ENCODE data around the gene CDK19. TPM values are rescaled to one million over a fixed set of nuclear protein-coding genes. Genes with fewer than 3 reads are reported as not detected.

Gene CDK19
- polyA plus RNA-seq, 1 donor (not counting 4 experiments of a cell fraction or from before 2014, with no cell fraction given): 6.4 TPM

DNA sequence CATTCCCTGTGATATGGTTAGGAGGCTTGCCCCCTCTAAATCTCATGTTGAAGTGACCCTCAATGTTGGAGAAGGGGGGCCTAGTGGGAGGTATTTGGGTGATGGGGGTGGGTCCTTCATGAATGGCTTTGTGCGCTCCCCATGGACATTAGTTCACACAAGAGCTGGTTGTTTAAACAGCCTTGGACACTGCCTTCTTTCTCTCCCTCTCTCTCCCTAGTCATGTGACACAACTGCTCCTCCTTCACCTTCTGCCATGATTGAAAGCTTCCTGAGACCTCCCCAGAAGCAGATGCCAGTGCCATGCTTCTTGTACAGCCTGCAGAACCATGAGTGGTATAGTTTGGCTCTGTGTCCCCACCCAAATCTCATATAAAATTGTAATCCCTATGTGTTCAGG lies 221.6 kb downstream of the CDK19 start:
- no peak for FAIRE-seq
- Histone ChIP-seq H3K27ac (ENCODE audit: control insufficient read depth, insufficient read depth, low read length) (no peak overlapping the region), H3K9ac (ENCODE audit: control insufficient read depth, extremely low read depth, insufficient read depth, low read length) (no peak overlapping the region), H3K79me2 (ENCODE audit: control insufficient read depth, insufficient read depth, low read length) (no peaks in the 10 kb centered on the region), H3K36me3 (ENCODE audit: control insufficient read depth in 2 of 2, extremely low read depth in 1 of 2, insufficient read depth in 2 of 2, low read length in 2 of 2) (no peaks in the 10 kb centered on the region), H4K20me1 (ENCODE audit: control insufficient read depth, extremely low read depth, insufficient read depth, low read length) (no peaks in the 10 kb centered on the region), H3K4me2 (ENCODE audit: control insufficient read depth, extremely low read depth, insufficient read depth, low read depth, low read length) (no peak overlapping the region), H2AFZ (ENCODE audit: control insufficient read depth, low read length) (no peak overlapping the region), H3K9me3 (ENCODE audit: control insufficient read depth, low read depth, low read length) (no peaks in the 10 kb centered on the region), H3K4me3 (ENCODE audit: control insufficient read depth in 2 of 3, extremely low read depth in 1 of 3, insufficient read depth in 2 of 3, low read depth in 1 of 3, low read length in 3 of 3) (no peak overlapping the region), H3K9me1 (ENCODE audit: control insufficient read depth, extremely low read depth, insufficient read depth, low read length) (no peaks in the 10 kb centered on the region), H3K27me3 (ENCODE audit: control insufficient read depth, extremely low read depth, insufficient read depth, low read length) (no peaks in the 10 kb centered on the region), H3K4me1 (ENCODE audit: control insufficient read depth, extremely low read depth, insufficient read depth, low read length) (no peaks in the 10 kb centered on the region)
- DNase-seq (ENCODE audit: low read depth, low spot score): no peak
- TF ChIP-seq, protein P1, sequence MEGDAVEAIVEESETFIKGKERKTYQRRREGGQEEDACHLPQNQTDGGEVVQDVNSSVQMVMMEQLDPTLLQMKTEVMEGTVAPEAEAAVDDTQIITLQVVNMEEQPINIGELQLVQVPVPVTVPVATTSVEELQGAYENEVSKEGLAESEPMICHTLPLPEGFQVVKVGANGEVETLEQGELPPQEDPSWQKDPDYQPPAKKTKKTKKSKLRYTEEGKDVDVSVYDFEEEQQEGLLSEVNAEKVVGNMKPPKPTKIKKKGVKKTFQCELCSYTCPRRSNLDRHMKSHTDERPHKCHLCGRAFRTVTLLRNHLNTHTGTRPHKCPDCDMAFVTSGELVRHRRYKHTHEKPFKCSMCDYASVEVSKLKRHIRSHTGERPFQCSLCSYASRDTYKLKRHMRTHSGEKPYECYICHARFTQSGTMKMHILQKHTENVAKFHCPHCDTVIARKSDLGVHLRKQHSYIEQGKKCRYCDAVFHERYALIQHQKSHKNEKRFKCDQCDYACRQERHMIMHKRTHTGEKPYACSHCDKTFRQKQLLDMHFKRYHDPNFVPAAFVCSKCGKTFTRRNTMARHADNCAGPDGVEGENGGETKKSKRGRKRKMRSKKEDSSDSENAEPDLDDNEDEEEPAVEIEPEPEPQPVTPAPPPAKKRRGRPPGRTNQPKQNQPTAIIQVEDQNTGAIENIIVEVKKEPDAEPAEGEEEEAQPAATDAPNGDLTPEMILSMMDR (optimal IDR thresholded peaks at IDR 0.05 in 1 of 3, IDR thresholded peaks at IDR 0.05 in 1 of 3, conservative IDR thresholded peaks at IDR 0.05 in 1 of 3; ENCODE audit: extremely low read depth in 1 of 3, insufficient read depth in 2 of 3, low read length in 3 of 3): no peak
- dilution Hi-C loops (cut with MboI; ENCODE audit: extremely low pct_ligation_motif_present, low sequenced_read_pairs): no loop called here

DNA sequence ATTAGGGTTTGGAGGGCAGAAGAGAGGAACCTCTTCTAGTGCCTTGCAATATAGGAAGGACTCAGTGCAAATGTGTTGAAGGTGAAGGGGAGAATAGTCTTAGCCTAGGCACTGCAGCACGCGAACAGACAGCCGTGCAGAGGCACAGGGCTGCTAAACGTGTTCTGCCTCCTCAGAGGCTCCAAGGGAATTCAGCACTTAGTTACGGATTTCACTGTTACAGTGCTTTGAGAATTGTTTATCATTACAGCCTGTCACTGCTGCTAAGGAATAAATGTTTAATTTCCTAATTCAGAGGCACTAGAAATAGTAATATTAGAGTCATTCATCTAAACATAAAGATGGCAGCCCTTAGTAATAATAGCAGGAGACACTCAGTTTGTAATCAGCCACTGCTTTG lies 222.5 kb downstream of the CDK19 start:
- no peak overlapping the region for H2AFZ ChIP-seq (ENCODE audit: control insufficient read depth, low read length)
- FAIRE-seq: no peak
- H4K20me1 ChIP-seq (ENCODE audit: control insufficient read depth, extremely low read depth, insufficient read depth, low read length): no peaks in the 10 kb centered on the region

More for the DNA sequence above, 222.5 kb downstream of the CDK19 start:
- dilution Hi-C loops (cut with MboI; ENCODE audit: extremely low pct_ligation_motif_present, low sequenced_read_pairs): no loop called here
- no peaks in the 10 kb centered on the region for H3K27me3 ChIP-seq (ENCODE audit: control insufficient read depth, extremely low read depth, insufficient read depth, low read length)
- no peak overlapping the region for H3K27ac ChIP-seq (ENCODE audit: control insufficient read depth, insufficient read depth, low read length)
- H3K4me3 ChIP-seq (ENCODE audit: control insufficient read depth in 2 of 3, extremely low read depth in 1 of 3, insufficient read depth in 2 of 3, low read depth in 1 of 3, low read length in 3 of 3): no peak overlapping the region
- TF ChIP-seq, protein P1 (optimal IDR thresholded peaks at IDR 0.05 in 1 of 3, IDR thresholded peaks at IDR 0.05 in 1 of 3, conservative IDR thresholded peaks at IDR 0.05 in 1 of 3; ENCODE audit: extremely low read depth in 1 of 3, insufficient read depth in 2 of 3, low read length in 3 of 3): no peak
- no peak for TF ChIP-seq EZH2 (IDR thresholded peaks at IDR 0.05; ENCODE audit: low read length)
- H3K79me2 ChIP-seq (ENCODE audit: control insufficient read depth, insufficient read depth, low read length): no peaks in the 10 kb centered on the region
- no peaks in the 10 kb centered on the region for H3K9me1 ChIP-seq (ENCODE audit: control insufficient read depth, extremely low read depth, insufficient read depth, low read length)
- no peaks in the 10 kb centered on the region for H3K36me3 ChIP-seq (ENCODE audit: control insufficient read depth in 2 of 2, extremely low read depth in 1 of 2, insufficient read depth in 2 of 2, low read length in 2 of 2)
- H3K9ac ChIP-seq (ENCODE audit: control insufficient read depth, extremely low read depth, insufficient read depth, low read length): no peak overlapping the region
- no peaks in the 10 kb centered on the region for H3K4me1 ChIP-seq (ENCODE audit: control insufficient read depth, extremely low read depth, insufficient read depth, low read length)
- no peaks in the 10 kb centered on the region for H3K9me3 ChIP-seq (ENCODE audit: control insufficient read depth, low read depth, low read length)
- DNase-seq (ENCODE audit: low read depth, low spot score): no peak
- H3K4me2 ChIP-seq (ENCODE audit: control insufficient read depth, extremely low read depth, insufficient read depth, low read depth, low read length): no peak overlapping the region
